Daoy (cell line): ENCODE results near the gene ARID5B. TPM values are rescaled to one million over a fixed set of nuclear protein-coding genes. Genes with fewer than 3 reads are reported as not detected.

Experiments
- DNase-seq: peaks from one replicate; pipeline ENCODE4 v3.0.0-alpha.2; 2015; ENCODE audit warnings: low read depth
- total RNA-seq: library from RNA; depleted of rRNA; stranded (reverse); fragments of >200 nt; shearing (Covaris generic); gene quantifications from 2 replicates; pipeline ENCODE4 v1.2.3, GENCODE V29; 2014

The ARID5B gene
- total RNA-seq, 1 experiment from 2014 or later, result 4.7 TPM

DNA sequence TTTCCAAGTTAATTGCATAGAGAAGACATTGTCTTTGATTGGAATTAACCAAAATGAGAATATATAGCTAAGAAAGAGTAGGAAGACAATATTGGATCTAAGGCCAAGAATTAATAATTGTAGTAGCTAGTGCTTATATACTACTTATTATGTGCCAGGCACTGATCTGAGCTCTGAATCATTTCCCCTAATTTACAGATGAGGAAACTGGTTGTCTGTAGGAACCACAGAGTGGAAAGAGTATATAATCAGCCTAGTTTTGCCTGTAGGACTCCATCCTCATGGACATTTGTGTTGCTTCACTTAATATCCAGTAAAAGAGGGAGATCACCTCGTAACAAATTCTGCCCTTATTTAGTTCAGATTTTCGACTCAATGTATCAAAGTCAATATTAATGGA, 127.9 kb downstream of the ARID5B start:
- DNase-seq, result no peak

DNA sequence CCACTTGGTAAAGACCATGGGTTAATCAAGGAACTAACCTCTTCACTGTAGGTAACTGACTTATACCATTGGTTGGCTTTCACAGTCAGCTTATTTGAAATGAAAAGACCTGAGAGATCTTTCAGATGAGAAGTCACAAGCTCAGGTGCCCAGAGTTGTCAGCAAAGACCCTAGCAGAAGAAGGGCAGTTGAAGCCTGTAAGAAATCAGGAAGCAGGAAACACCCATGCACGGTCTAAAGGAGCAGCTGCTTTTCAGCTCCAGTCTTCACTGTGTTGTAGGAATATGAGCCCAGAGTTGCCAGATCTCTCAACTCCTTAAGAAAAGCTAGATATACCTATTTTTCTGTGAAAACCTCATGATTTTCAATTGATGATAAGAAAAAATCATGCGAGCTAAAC, 130.0 kb downstream of the ARID5B start:
- no peak for DNase-seq

DNA sequence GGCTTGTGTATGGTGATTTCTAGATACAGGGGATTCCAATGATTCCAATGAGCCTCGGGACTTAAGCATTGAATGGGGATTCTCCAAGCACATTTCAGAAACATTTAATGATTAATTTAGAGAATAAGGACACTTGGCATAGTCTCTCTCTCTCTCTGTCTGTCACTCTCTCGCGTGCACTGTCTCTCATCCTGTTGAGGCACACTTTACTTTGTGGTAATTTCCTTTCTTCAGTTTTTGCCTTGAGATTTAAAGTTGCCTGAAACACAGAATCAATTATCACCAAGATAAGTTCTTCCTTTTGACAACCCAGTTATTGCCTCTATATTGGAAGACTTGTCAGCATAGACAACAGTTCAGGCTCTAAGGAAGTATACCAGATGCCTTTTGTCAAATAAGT, 131.6 kb downstream of the ARID5B start:
- DNase-seq, result no peak

DNA sequence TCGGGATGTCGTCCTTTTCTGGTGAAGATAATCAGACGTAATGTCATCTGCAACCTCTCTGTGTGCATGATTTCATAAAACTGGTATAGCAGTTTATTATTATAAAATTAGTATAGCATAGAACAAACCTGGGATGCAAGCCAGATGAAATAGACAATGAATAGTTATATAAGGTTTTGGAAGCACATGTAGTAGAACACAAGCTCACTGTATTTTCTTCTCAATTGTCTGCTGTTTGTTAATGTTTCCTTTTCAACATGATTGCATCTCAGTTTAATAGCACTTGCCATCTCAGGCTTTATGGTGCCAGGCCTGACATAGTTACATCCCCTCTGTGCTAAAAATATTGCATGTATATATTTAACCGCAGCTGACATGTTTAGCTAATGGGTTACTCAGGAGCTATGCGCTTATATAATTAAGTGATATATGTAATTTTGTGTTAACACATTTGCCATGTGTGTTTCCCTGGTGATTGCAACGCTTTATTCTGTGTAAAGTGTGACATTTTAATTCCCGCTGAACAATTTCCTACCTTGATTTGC, 132.7 kb downstream of the ARID5B start:
- no peak for DNase-seq

DNA sequence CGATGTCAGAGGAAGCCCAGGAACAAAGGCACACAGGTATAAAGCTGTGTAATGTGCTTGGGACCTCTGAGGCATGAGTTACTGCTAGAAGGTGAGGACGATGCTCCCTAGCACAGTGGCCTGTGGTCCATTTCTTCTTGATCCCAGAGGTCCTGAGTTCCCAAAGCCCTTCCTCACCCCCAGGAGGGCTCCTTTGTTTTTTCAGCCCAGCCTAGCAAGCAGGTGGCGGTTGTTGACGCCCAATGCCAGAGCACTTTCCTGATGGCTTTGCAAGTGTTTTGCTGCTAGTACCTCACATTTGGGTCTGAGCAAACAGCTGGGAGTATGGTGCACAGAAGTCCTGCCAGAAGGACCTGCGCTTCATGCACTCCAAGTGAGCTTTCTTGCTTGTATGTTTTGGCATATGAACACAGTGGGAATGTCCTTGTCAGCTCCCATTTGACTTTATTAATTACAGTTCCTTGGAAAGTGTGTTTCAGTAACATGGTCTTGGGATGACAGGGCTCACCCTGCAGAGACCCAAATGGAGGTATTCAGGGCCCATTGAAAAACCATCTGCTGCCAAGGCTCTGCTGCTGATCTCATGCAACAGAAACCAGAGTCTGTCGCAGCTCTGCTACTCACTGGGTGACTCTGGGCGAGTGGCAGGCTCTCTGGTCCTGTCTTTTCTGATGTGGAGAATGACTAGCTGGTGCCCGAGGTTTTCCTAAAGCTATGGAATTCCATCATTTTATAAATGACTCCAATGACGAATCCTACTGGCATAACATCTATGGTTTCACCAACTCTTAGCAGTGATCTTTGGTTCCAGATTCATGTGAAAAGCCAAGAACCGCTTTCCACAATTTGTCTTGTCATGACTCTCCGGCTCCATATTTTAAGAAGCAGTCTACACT, 134.9 kb downstream of the ARID5B start:
- no peak for DNase-seq

DNA sequence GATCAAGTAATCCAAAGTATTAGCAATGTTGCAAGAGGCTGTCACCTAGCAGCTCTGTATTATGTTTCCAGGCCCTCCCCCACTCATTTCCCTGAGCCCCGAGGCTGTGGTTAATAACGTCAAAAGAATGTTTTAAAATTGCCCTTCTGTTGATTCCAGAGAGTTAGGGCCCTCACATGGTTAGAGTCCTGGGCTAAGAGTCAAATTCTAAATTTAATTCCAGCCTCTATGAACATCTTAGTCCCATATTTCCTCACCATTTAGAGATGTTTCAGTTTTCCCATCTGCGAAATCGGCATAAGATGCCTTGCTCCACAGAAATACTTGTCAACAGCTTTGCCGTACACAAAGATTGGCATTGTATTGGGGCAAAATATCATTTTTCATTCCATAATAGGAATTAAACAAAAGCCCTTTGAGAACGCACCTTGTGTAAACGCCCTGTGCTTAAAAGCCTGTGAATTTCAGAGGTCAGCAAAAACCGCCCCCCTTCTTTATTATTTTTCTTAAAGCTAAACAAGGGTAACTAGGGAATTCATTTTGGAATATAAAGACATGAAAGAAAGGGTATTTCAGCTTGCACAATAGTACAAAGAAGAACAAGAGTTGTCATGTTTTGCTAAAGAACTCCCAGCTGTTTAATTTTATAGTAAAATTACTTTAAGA, 135.8 kb downstream of the ARID5B start:
- peak; percentile 38 for DNase-seq

DNA sequence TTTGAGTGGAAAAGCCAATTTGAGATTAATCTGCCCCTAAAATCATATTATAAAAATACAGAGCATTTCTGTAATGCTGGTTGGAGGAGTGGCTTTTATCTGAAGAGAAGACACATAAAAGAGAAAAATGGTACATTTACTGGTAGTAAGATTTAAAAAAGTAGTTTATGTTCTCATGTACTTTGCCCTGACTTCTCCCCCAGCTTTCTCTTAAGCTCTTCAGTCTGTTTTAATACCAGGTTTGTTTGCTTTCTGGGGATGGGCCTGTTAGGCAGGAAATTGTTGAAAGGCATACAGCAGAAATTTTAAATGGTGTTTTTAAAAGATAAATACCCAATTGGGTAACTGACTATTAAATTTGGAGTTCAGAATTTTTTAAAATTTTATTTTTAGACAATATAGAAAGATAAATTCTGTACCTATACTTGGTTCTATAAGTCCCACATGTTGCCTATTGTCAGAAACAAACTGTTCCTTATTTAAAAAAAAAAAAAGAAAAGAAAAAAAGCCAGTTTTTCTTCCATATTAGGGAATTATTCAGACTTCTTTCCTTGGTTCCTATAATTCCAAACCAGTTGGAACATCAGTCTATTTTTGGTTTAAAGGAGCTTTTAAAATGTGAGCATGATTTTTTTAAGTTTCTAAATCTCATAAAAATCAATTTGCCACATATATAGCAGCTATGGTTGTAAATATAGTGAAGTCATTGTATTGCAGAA, 136.6 kb downstream of the ARID5B start:
- no peak for DNase-seq

DNA sequence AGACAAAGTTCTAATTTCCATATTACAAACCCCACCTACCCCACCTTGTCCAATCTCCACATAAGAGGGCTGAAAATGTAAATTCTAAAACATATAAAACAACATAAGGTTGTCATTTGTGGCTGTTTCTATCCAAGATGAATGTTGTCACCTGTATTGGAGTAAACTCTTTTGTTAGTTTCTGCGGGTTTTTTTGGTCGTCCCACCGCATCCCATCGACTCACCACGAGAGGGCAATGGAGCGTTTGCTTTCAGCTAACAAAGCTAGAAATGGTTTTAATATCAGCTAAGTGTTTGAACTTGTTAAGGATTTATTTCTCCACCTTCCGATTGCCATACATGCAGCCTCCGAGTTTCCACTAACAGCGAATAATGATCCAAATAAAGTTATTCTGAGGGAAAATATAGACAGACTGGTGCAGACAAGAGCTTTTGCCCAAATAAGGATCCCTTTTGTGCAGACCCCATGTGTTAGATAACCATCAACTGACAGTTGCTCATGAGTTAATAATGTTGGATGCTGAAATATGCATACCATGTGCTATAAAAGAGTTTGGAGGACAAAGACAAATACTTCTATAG, 137.2 kb downstream of the ARID5B start:
- peak; percentile 66 for DNase-seq

DNA sequence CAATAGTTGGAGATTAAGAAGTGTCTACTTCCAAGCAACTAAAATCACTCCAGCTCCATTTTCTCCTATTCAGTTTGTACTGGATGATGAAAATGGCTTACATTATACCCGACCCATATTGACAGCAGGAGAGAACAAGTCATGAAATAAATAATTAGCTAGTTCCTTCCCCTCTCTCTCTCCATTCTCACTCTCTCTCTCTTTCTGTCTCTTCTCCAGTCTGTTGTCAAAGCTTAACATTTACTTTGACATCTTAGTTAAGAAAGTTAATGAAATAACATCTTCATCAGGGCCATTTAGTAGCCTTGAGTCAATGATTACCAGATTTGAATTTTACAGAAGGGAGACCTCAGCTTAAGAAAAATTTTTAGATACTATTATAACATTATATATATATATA, 138.5 kb downstream of the ARID5B start:
- no peak for DNase-seq

DNA sequence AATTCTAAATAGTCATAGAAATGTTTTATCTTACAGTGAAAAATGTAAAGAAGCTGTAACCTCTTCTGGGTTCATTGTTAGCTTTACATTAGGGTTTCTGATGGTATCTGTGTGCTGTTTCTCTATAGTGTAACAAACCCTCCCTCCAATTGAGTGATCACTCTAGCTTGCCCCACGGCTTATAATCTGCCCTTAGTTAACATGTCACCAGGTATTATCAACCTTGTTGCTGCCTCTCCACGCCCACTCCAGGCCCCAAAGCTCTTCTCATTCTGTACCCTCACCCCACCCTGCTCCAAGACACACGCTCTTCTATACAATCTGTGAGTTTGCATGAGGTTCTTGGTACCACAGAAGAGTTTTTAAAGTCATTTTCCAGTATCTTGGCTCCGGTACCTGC, 139.4 kb downstream of the ARID5B start:
- no peak for DNase-seq

DNA sequence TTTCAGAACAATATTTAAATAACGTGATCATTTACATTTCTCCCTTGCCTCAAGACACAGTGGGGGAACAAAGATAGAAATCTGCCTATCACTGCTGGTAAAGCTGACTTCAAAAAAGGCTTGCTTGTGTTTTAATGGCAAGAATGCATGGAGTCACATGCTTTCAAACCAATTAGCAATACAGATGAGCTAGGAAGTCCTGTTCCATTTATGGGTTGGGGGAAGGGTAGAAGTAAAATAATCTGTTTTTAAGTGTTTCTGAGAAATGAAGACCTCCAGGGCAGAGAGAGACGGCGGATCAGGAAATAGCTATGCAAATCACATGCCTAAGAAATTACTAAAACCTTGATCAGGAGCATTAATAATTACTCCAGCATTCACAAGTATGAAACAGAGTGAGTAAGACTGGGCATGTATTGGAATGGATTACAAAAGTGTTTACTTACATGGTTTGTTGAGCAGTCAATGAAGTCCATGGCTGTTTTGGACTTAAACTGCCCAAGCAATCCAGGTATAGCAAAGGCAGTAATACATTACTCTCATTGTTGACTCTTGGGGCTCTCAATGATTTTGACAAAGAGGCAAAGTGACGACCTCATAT, 142.0 kb downstream of the ARID5B start:
- peak; percentile 15 for DNase-seq

DNA sequence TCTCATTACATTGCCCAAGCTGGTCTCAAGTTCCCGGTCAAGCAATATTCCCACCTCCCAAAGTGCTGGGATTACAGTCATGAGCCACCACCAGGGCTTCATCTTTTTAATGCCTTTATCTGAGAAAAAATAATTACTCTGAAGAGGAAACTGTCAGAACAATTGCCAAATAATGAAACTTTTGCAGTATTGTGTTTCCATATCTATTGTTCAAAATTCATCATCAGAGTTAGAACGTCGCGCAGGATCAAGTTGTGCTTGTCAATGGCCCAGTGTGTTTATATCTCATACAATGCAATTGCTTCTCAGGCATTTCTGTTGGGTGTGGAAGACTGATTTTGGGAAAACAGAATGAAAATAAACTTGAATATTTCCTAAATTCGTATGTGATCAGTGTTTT, 143.1 kb downstream of the ARID5B start:
- DNase-seq, result no peak

DNA sequence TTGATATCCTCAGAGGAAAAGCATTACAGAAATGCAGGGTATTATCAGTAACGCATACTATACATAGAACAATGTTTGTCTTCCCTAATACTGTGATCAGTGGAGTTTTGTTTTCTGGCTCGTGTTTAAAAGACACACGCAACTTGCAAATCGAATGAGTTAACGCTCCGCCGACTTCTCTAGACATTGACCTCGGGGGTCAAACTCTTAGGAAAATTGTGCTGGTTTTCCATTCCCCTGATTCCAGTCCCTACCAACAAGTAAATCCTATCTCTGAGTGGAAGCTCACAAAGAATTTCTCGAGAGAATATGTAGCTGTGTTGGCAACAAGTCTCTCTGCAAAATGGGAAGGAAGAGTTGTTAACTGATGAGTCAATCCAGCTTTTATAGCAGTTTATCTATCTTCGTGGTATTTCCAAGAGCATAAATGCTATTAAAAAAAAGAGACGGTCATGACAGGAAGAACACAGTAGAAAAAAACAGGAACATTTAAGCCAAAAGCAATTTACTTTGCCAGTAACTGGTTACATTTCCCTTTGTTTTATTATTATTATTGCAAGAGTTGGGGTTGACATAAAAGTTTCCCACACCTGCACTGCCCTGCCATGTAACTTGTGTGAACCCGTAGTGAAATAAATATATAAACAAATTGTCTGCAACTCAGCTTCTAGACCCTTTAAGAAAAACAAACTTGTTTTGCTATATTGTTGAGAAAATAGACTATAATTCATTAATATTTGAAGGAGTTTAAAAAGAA, 144.4 kb downstream of the ARID5B start:
- peak; percentile 39 for DNase-seq

DNA sequence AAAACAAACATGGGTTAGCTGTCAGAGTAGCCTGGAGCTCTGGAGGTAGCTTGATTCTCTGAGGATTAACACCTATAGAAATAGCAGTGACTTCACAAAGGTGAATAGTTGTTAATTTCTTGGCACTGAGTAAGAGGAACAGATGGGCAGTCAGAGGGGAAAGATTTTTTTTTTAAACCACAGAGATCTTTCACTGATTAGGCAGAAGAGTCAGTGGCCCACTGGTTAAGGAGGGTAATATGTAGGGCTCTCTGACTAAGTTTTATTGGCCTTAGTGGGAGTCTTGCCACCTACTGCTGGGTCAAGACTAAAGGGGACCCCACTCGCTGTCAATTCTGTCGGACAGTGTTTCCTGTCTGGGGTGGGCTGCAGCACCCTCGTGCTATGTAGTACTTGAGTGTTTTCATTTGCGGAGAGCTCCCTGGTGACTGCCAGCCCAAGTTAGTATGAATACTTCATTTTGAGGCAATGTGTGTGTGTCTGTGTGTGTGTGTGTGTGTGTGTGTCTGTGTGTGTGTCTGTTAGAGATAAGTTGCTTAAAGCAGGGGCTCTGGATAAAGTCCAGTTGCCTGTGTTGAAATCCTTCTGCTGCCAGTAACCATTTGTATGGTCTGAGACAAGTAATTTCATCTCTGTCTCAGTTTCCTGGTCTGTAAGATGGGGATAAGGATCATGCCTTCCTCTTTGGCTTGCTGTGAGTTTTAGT, 145.2 kb downstream of the ARID5B start:
- peak; percentile 63 for DNase-seq

DNA sequence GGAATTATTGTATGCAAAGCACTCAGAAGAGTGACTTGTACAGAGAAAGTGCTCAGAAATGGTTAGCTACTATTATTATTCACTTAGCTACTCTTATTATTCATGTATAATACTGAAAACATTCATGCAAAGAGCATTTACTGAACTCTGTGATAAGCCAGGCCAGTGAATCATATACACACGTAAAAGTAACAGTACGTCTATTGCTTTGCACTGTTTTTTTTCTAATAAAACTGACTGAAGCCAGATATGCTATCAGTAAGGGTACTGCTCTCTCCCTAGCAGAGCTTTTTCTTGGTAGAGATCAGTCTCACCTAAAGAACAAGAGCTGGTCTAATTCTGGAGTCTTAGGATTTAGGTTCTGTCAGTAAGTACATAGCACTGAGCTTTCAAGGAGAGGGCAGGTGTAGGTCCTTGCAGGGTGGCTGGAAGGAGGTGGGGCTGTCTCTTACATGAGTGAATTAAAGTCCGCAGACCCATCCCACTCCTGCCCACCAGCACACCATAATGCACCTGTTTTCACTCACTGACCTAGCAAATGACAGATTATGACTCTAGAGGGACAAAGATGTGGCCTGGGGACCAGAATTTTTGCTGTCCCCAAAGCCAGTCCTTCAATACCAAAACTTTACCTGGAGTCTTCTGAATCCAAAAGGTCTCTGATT, 145.9 kb downstream of the ARID5B start:
- no peak for DNase-seq

DNA sequence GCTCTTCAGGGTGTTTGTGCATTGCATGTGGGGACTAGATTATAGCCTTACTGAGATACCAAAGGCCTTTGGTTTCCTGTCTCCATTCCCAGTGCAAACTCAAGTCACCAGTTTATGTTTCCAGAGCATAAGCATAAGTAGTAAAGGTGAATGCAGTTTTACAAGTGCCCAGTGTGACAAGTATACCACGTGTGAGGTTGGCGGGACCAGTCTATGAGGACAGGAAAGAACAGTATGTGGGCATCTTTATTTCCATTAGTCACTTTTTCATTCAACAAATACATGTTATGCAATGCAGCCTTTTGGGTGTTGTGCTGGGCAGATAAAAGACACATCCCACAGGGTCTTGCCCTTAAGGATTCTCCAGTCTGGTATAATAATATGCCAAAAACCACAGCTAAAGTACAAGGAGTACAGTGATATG, 146.5 kb downstream of the ARID5B start:
- DNase-seq, result peak; percentile 21

DNA sequence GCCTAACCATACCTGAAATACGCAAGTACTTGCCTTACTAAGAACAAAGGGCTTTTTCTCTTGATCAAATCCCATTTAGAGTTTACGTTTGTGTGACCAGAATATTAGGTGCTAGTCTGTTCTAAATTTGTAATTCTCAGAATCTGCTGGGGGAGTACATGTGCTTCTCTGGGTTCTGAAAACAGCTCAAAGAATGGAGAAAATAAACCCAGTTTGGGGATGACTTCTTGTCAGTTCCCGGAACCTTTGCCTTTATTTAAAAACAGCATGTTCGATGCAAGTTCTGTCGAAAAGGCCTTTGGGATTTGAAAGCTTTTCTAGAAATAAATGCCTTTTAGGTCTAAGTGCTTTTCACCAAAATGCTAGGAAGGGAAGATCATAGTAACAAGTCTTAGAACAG, 147.0 kb downstream of the ARID5B start:
- no peak for DNase-seq

DNA sequence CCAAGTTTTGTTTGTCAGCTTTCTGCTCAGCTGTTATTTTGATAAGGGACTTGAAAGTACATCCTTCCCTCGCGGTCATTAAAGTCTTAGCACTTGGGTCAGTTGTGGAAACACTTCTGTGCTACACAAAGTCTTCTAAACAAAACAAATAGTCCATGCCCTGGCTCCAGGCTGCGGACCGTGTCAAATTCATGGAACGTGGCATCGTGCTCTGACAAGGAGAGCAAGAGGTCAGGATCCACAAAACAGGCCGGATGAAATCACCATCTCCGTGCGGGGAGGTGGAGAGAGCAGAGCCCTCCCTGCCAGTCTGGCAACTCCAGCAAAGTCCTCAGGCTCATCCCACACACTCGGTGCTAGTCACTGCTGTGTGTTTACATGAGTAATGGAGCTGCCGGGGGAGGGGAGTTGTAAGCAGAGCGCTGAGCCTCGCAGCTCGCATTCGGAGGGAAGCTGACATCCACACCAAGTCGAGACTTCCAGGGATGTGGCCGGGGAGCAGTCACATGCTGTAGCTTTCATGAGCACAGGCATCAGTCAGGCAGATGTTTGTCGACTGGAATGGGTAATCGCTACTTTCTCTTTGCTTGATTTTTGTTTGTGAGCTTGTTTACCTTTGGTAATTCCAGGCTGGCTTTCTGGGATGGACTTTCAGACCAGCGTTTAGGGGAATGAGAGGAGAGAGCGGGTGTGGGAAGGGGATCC, 147.6 kb downstream of the ARID5B start:
- DNase-seq, result peak; percentile 94
